Fibroblast of mammary gland (primary cell): ENCODE data around the gene KLF11.
"Not testable (repeated sequence)": the region's sequence is repeated elsewhere in the genome, so short reads cannot be mapped to it uniquely, and the experiment has no call there.

Experiments
- DNase-seq: peaks from one replicate; pipeline ENCODE4 v3.0.0-alpha.2; 2010; ENCODE audit warnings: low read depth
- H3K4me3 ChIP-seq: 2 replicates; pipeline ENCODE4 v1.5.1; 2011; ENCODE audit warnings: low read depth, mild to moderate bottlenecking, low read length, moderate library complexity; ENCODE audit not compliant: control insufficient read depth
- CTCF ChIP-seq: conservative IDR thresholded peaks from 2 replicates; pipeline ENCODE4 v1.5.1; 2011; ENCODE audit warnings: low read depth, low read length, inconsistent platforms; ENCODE audit not compliant: control insufficient read depth, insufficient read depth

KLF11 gene

DNA sequence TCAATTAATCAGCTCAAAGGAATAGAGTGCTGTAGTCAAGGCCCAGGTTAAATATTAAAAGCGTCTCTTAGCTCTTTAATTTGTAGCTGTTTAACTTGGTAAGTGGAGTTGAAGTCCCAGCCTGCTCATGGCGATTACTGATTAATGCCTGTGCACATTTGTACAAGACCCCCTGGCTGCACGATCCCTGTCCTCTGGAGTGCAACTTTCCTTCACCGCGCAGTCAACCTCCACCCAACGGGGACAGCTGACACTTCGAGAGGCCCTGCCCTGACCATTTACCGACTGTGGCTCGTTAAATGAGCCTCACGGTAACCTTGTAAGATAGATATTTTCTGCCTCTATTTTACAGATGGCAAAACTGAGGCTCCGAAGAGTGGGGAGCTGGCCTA lies 42.3 kb downstream of the KLF11 start:
- TF ChIP-seq CTCF, result no peak
- no peak for DNase-seq
- no peak overlapping the region for H3K4me3 ChIP-seq

DNA sequence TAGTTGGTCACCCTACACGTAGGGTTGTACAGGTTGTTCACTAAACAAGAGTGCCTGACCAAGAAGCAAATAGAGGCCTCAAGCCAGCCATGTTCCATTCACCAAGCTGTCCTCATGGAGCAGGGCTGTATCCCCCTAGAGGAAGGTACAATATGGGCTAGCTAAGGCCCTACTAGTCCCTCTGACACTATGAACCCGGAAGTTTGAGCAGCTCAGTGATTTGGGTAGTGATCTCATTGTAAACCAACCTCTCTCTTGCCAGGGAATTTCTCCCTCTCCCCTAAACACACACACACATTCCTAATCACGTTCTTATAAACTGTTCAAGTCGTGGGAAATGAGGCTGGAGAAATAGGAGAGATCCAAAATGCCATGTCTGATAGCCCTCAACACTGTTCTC lies 43.6 kb downstream of the KLF11 start:
- DNase-seq, result no peak
- no peak for TF ChIP-seq CTCF
- no peak overlapping the region for H3K4me3 ChIP-seq

DNA sequence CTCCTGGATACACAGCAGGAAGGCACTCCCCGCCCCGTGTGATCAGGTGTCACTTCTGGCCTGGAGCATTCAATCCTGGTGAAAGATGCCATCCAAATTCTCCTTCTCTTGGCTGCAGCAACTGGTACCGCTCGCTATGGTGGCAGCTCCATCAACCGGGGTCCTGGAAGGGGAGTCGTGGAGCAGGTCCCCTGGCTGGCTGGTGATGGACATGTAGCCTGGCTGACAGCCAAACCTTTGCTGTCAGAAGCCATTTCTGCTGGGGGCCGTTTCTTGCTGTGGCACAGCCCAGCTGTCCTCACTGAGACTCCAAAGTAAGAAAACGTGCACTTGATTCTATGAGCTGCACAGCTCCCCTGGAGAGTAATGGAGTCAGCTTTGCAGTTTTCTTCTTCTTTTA lies 44.0 kb downstream of the KLF11 start:
- DNase-seq, result no peak
- no peak overlapping the region for H3K4me3 ChIP-seq
- TF ChIP-seq CTCF, result no peak

GRCh38 chr2:10089565-10090190 lies 46.3 kb downstream of the KLF11 start:
- no peak overlapping the region for H3K4me3 ChIP-seq
- DNase-seq, result no peak
- TF ChIP-seq CTCF, result no peak

GRCh38 chr2:10091182-10091888 lies 48.0 kb downstream of the KLF11 start:
- no peak for DNase-seq
- no peak for TF ChIP-seq CTCF
- H3K4me3 ChIP-seq, result no peak overlapping the region

GRCh38 chr2:10091889-10092244 lies 48.5 kb downstream of the KLF11 start:
- not testable (repeated sequence) for H3K4me3 ChIP-seq, DNase-seq

GRCh38 chr2:10094271-10094814 lies 51.0 kb downstream of the KLF11 start:
- TF ChIP-seq CTCF, result no peak

More at GRCh38 chr2:10094271-10094814, 51.0 kb downstream of the KLF11 start:
- no peak overlapping the region for H3K4me3 ChIP-seq
- DNase-seq, result no peak
